GM18511 (cell line): ENCODE data around the gene NOA1.
"Not testable (repeated sequence)": the region's sequence is repeated elsewhere in the genome, so short reads cannot be mapped to it uniquely, and the experiment has no call there.

Experiments used
- ATAC-seq: cut with Tn5 transposase; IDR thresholded peaks from one replicate; pipeline ENCODE4 v1.9.1; 2021; ENCODE audit warnings: mild to moderate bottlenecking, moderate library complexity; ENCODE audit not compliant: unreplicated experiment

Gene NOA1

GRCh38 chr4:56959100-56959499 is 18.3 kb downstream of the NOA1 start:
- no peak for ATAC-seq

DNA sequence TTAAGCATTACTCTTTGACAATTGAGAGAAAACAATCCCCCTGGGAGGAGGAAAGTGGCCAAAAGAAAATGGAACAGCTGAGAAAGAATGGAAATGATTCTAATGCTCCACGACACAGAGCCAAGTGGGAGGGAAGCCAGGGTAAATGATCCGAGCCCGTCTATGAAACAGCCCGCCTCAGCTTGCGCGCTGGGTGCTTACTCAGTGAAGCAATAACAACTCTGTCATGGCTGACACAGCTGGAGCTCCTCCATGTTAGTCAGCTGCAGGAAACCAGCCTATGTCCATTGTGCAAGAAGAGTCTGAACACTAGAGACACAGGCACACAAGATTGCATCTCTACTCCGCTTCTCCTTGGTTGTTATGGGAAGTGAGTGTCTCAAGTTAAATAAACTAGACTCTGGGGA is 19.3 kb downstream of the NOA1 start:
- ATAC-seq: no peak

DNA sequence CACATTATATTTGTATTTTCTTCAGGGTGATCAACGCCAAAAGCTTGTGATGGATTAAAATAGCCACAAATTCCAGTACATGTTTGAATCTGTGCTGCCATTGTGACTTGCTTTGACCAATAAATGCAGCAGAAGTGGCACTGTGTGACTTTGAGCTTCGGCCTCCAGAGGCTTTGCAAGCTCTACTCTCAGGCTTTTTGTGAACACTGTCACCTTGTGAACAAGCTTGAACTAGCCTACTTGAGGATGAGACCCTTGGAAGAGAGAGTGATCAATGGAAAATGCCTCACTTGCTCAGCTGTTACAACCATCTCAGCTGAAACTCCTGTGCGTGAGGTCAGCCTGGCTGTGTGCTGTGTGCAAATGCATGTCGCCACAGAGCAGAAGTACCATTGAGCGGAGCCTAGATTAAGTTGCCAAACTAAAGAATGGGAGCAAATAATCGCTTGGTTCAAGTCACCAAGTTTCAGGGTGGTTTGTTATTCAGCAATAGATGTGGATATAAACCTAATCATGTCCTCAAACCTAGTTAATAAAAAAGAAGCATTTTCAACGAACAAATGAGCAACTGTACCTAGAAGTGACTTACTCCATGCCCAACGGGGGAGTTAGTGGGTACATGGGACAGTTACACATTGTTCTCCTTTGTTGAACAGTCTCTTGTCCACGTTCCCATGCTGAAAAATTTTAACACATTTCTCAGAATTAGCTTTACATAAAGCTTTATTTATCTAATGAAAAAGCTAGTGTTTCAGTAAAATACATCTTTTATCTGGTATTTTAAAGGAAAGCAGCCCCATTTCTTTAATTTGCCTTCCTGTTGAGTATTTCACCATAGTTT is 23.5 kb downstream of the NOA1 start:
- no peak for ATAC-seq

DNA sequence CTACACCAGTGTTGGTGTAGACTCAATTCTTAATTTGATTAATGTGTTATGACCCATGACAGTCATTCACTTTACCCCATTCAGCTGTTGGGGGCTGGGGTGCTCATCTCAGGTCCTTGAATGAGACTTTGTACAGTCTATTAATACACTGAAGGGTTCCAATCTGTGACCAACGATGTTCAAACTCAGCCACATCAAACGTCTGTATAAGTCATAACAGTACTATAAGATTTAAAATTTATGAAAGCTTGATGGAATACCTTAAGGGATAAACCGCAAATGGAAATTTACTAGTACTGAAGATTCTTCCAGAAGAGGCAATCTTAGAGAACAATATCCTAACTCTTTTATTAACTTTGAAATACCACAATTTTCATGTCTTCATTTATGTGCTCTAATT is 36.0 kb downstream of the NOA1 start:
- ATAC-seq: no peak

- ATAC-seq: no peak
These were observed 36.4 kb downstream of the NOA1 start for GRCh38 chr4:56940971-56941370.

DNA sequence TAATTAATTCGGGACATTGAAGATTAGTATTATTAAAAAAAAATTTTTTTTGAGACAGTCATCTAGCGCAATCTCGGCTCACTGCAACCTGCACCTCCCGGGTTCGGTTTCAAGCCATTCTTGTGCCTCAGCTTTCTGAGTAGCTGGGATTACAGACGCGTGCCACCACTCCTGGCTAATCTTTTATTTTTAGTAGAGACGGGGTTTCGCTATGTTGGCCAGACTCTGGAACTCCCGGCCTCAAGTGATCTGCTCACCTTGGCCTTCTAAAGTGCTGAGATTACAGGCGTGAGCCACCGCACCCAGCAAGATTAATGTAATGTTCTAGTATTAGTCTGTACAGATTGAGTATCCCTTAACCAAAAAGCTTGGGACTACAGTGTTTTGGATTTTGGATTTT is 37.0 kb downstream of the NOA1 start:
- no peak for ATAC-seq

GRCh38 chr4:56939826-56940225 is 37.6 kb downstream of the NOA1 start:
- not testable (repeated sequence) for ATAC-seq

DNA sequence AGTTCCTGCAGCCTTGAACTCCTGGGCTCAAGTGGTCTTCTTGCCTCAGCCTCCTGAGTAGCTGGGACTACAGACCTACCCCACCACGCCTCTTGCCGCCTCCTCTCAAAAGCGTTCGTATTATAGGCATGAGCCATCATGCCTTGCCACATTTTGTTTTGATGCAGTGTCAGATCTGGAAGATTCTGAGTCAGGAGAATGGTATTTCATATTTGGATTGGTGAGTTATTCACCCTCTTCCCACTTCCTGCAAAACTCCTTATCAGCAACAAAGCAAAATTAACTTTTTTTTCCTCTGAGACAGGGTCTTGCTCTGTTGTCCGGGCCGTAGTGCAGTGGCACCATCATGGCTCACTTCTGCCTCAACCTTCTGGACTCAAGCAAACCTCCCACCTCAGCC is 40.1 kb downstream of the NOA1 start:
- ATAC-seq: no peak

GRCh38 chr4:56931924-56932323 is 45.5 kb downstream of the NOA1 start:
- ATAC-seq: no peak

DNA sequence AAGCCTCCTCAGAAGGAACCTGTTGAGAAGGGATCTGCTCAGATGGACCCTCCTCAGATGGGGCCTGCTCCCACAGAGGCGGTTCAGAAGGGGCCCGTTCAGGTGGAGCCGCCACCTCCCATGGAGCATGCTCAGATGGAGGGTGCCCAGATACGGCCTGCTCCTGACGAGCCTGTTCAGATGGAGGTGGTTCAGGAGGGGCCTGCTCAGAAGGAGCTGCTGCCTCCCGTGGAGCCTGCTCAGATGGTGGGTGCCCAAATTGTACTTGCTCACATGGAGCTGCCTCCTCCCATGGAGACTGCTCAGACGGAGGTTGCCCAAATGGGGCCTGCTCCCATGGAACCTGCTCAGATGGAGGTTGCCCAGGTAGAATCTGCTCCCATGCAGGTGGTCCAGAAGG is 46.8 kb downstream of the NOA1 start:
- ATAC-seq: no peak

GRCh38 chr4:56927196-56927595 is 50.2 kb downstream of the NOA1 start:
- ATAC-seq: no peak

DNA sequence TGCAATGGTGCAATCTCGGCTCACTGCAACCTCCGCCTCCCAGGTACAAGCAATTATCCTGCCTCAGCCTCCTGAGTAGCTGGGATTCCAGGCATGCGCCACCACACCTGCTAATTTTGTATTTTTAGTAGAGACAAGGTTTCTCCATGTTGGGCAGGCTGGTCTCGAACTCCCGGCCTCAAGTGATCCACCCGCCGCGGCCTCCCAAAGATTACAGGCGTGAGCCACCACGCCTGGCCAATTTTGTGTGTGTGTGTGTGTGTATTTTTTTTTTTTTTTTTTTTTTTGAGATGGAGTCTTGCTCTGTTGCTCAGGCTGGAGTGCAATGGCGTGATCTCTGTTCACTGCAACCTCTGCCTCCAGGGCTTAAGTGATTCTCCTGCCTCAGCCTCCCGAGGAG is 62.4 kb downstream of the NOA1 start:
- not testable (repeated sequence) for ATAC-seq

- peak; percentile 39 for ATAC-seq
These were observed 63.1 kb downstream of the NOA1 start for GRCh38 chr4:56914336-56914735.
